HT-29 (cell line): Measurements from ENCODE around the gene KCNN3. TPM values are rescaled to one million over a fixed set of nuclear protein-coding genes. Genes with fewer than 3 reads are reported as not detected.
A peak's percentile ranks its signal among the peaks of the same experiment; 100 is the strongest.

ENCODE experiments used
- DNase-seq: peaks from one replicate; pipeline ENCODE4 v3.0.0-alpha.2; 2015; ENCODE audit warnings: low spot score
- total RNA-seq: library from RNA; depleted of rRNA; stranded (reverse); fragments of >200 nt; shearing (Covaris generic); gene quantifications from 2 replicates; pipeline ENCODE4 v1.2.3, GENCODE V29; 2014

KCNN3 gene
- total RNA-seq, 1 experiment from 2014 or later: not detected

- DNase-seq: no peak
Measured at GRCh38 chr1:154750681-154751665, 119.1 kb downstream of the KCNN3 start.

GRCh38 chr1:154749078-154749760 is 120.9 kb downstream of the KCNN3 start:
- DNase-seq: peak; percentile 79

- no peak for DNase-seq
Measured at GRCh38 chr1:154748405-154748775, 121.7 kb downstream of the KCNN3 start.

DNA sequence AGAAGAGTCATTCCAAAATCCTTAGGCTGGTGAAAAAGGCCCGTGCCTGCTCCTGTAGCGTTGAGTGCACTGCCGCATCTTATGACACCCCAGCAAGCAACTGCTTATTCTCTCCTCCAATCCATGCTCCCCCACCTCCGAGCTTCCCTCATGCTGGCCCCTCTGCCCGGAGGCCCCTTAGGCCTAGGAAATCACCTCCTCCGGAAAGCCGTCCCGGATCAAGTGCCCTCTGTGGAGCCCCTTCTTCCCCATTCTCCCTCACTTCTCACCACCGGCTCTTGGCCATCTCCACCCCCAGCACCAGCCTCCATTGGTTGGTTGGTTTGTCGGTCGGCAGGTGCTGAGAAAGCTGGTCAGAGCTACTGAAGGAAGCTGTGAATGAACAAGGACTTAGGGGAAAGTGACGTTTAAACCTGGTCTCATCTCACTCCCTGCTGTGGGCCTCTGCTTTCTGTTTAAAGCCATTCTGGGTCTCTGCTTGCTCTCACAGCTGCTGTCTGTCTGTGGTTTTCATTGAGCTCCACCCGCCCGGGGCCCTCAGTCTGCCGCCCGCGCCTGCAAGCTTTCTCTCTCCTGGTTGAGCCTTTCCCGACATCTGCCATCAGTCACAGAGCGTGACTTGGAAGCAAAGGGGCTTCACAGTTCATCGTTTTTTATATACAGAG is 122.2 kb downstream of the KCNN3 start:
- DNase-seq: no peak

- no peak for DNase-seq
Measured at GRCh38 chr1:154747380-154747739, 122.7 kb downstream of the KCNN3 start.

DNA sequence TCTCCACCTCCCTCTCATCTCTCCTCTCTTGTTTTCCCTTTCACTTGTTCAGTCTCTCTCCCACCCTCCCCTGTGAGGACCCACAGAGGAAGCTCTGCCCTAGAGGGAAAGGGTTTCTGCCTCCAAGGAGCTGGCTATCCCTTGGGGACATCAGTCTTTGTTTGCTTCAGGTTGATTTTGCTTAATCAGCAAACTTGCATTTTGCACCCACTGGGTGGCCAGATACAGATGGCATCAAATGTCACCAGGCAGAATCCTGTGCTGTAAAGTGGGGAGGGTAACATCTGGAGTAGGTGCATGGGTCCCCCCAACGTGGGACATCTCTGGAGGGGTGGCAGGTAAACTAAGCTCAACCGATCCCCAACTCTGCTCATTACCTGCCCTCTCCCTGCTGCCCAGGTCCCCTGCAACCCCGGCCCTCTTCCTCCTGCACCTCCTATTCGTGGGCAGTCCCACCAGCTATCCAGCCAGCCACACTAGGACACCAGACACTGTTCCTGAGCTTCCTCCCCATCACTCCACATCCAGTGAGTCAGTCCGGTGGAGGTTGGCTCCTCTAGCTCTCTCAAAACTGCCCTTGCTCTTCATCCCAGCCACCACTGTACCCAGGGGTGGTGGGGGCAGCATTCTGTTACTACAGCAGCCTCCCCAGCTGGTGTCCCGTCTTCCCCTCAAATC is 123.3 kb downstream of the KCNN3 start:
- no peak for DNase-seq

GRCh38 chr1:154745750-154746425 is 124.2 kb downstream of the KCNN3 start:
- DNase-seq: no peak

DNA sequence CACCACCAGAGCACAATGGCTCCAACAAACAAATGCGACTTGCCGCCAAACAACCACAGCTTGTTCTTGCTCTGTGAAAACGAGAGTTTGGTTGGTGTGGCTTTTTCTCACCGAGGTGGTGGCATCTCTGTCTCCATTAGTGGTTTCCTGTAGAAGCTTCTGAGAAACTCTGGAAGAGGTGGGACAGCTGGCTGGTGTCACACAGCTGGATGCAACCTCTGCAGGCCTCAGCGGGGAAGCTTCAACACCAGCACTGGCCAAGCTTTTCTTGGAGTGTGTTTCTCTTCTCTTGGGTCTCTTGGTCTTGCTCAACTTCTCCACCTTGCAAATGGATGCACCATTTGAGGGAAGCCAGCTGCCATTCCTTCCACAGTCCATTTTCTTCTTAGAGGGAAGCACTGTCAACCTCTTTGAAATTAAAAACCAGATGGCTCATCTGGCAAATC is 124.8 kb downstream of the KCNN3 start:
- DNase-seq: no peak

- no peak for DNase-seq
Measured at GRCh38 chr1:154744352-154745035, 125.6 kb downstream of the KCNN3 start.

- no peak for DNase-seq
Measured at GRCh38 chr1:154743526-154744036, 126.5 kb downstream of the KCNN3 start.

DNA sequence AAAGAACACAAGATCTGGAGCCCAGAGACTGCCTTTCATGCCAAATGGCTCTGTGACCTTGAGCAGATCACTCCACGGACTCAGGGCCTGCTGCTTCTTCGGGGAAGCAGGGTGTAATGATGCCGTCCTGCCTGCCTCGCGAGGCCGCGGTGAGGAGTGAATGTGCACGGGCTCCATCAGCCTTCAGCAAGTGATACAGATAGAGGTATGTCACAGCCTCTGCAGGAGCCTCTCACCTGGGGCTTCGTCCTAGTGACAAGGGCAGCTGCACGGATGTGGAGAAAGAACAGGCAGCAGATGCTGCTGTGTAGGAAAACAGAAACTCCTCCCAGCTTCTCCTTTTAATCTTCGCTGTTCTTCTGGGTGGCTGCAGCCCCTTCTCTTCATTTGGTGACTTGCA is 127.5 kb downstream of the KCNN3 start:
- no peak for DNase-seq

GRCh38 chr1:154741741-154742495 is 128.2 kb downstream of the KCNN3 start:
- peak; percentile 24 for DNase-seq

GRCh38 chr1:154741327-154741726 is 128.8 kb downstream of the KCNN3 start:
- DNase-seq: no peak

DNA sequence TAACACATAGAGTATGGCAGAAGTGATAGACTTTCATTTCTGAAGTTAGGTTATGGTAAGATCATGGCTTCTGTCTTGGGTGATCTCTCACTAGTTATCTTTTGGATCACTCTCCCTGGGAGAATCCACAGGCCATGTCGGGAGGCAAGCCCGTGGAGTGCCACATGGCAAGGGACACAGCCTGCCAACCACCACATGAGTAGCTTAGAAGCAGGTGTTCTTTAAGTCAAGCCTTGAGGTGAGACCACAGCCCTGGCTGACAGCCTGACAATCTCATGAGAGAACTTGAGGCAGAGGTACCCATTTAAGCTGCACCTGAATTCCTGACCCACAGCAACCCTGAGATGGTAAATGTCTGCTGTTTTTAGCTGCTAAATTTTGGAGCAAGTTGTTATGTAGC is 130.4 kb downstream of the KCNN3 start:
- DNase-seq: no peak

DNA sequence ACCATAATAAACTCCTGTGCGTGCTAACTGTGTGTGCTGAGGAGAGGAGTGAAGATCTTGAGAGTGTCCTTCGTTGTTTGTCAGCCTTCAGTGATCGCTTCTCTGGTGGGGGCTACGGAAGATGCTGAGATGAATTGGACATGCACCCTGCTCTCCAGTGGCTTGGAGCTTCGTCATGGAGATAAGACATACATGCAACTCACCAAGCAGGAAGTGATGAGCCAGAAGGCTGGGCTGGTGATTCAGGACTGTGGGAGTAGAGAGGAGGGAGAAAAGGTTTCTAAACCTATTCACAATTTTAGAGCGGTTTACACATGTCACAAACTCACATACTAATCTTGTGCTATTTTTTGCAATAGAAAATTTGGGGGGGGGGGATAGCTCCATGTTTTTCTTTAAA is 133.2 kb downstream of the KCNN3 start:
- peak; percentile 11 for DNase-seq

GRCh38 chr1:154735804-154736168 is 134.3 kb downstream of the KCNN3 start:
- DNase-seq: no peak

GRCh38 chr1:154735061-154735803 is 134.8 kb downstream of the KCNN3 start:
- no peak for DNase-seq

DNA sequence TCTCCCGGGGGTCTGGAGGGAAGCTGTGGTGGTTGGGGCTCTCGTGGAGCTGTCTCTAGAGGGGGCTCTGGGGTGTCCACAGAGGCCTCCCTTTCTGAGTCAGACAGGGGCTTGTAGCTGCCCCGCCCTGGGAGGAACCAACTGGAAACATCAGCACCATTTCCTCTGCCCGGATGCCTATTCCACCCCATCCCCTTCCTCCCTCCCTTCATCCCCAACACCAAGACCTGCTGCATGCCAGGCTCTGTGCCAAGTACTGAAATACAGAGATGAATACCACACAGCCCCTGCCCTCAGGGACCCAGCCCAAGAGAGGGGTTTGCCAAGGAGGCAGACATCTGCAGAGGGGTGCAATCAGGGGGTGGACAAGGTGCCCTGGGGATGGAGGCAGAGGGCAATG is 136.5 kb downstream of the KCNN3 start:
- DNase-seq: no peak

GRCh38 chr1:154730986-154731489 is 139.0 kb downstream of the KCNN3 start:
- DNase-seq: peak; percentile 64
